GM19023 (cell line): ENCODE results near the gene ZBTB14.

Source experiments
- ATAC-seq: cut with Tn5 transposase; IDR thresholded peaks from one replicate; pipeline ENCODE4 v1.9.1; 2021; ENCODE audit warnings: mild to moderate bottlenecking, moderate library complexity; ENCODE audit not compliant: unreplicated experiment

ZBTB14 gene

GRCh38 chr18:5295231-5295920, at the start of gene ZBTB14:
Gene ZBTB14, minus strand, starts transcription at chr18:5295726. Its CDS starts 2,480 bp downstream, at chr18:5293246.
- ATAC-seq: peak; percentile 36

- no peak for ATAC-seq
These were observed 43.8 kb upstream of the ZBTB14 start for GRCh38 chr18:5339202-5339834.

GRCh38 chr18:5334456-5335075, 39.0 kb upstream of the ZBTB14 start:
- ATAC-seq: no peak

GRCh38 chr18:5318061-5318700, 22.7 kb upstream of the ZBTB14 start:
- ATAC-seq: no peak

GRCh38 chr18:5317186-5317585, 21.7 kb upstream of the ZBTB14 start:
- no peak for ATAC-seq

- no peak for ATAC-seq
These were observed 20.3 kb upstream of the ZBTB14 start for GRCh38 chr18:5315838-5316237.

GRCh38 chr18:5311301-5311989, 15.9 kb upstream of the ZBTB14 start:
- ATAC-seq: no peak

- ATAC-seq: peak; percentile 93
These were observed 14.5 kb upstream of the ZBTB14 start for GRCh38 chr18:5309888-5310470.

GRCh38 chr18:5305835-5306234, 10.3 kb upstream of the ZBTB14 start:
- no peak for ATAC-seq

GRCh38 chr18:5304232-5304631, 8.7 kb upstream of the ZBTB14 start:
- ATAC-seq: no peak

GRCh38 chr18:5303636-5304035, 8.1 kb upstream of the ZBTB14 start:
- ATAC-seq: no peak

- no peak for ATAC-seq
These were observed 7.1 kb upstream of the ZBTB14 start for GRCh38 chr18:5302606-5303005.

- no peak for ATAC-seq
These were observed 5.0 kb upstream of the ZBTB14 start for GRCh38 chr18:5300476-5301010.

GRCh38 chr18:5298156-5298852, 2.8 kb upstream of the ZBTB14 start:
- no peak for ATAC-seq

GRCh38 chr18:5297597-5297996, 2.1 kb upstream of the ZBTB14 start:
- no peak for ATAC-seq

- peak; percentile 6 for ATAC-seq
These were observed 1.3 kb upstream of the ZBTB14 start for GRCh38 chr18:5296706-5297320.

GRCh38 chr18:5295981-5296705, 617 bp upstream of the ZBTB14 start:
- ATAC-seq: peak; percentile 67

GRCh38 chr18:5294457-5295230, 882 bp downstream of the ZBTB14 start:
- peak; percentile 9 for ATAC-seq
